Measurements from ENCODE around the gene KIF21A. TPM values are rescaled to one million over a fixed set of nuclear protein-coding genes. Genes with fewer than 3 reads are reported as not detected.

KIF21A gene
- total RNA-seq, 1 donor: 4.3 TPM

GRCh38 chr12:39427360-39427808 is 15.5 kb downstream of the KIF21A start:
- H3K4me1 ChIP-seq (ENCODE audit: insufficient read depth, low read length): no peaks in the 10 kb centered on the region
- no peak overlapping the region for H3K4me2 ChIP-seq (ENCODE audit: insufficient read depth, low read length)
- no peak overlapping the region for H3K27ac ChIP-seq (ENCODE audit: low read depth, low read length)
- H4K20me1 ChIP-seq (ENCODE audit: insufficient read depth, low read length): no peaks in the 10 kb centered on the region
- H3K79me2 ChIP-seq (ENCODE audit: insufficient read depth, low read length): no peaks in the 10 kb centered on the region
- no peaks in the 10 kb centered on the region for H3K9me3 ChIP-seq (ENCODE audit: low read depth, low read length)
- no peak for TF ChIP-seq CTCF (IDR thresholded peaks at IDR 0.05; ENCODE audit: extremely low read depth, low read depth, low read length)
- no peak overlapping the region for H3K4me3 ChIP-seq (ENCODE audit: insufficient read depth, low read length)
- H2AFZ ChIP-seq (ENCODE audit: low read length): no peak overlapping the region
- H3K36me3 ChIP-seq (ENCODE audit: insufficient read depth, low read length): no peaks in the 10 kb centered on the region
- no peaks in the 10 kb centered on the region for H3K27me3 ChIP-seq (ENCODE audit: insufficient read depth, low read length)
- no peak for DNase-seq (ENCODE audit: insufficient read length, low spot score, missing footprints)

DNA sequence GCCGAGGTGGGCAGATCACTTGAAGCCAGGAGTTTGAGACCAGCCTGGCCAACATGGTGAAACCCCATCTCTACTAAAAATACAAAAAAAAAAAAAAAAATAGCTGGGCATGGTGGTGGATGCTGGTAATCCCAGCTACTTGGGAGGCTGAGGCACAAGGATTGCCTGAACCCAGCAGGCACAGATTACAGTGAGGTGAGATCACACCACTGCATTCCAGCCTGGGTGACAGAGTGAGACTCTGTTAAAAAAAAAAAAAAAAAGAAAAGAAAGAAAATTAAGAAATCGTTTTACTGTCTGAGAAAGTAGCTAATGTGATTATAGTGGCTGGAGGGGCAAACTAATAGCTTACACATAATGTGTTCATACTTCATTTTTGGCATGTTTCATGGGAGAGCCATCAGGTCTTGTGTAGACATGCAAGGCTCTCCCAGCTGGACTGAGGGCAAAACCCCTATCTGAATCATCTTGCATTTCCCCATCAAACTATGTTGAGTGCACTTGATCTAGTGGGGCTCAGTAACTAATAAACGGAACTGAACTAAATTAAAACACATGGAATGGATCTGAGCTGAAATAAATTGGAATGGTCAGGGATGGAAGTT is 16.2 kb downstream of the KIF21A start:
- Histone ChIP-seq H3K27me3 (ENCODE audit: insufficient read depth, low read length) (no peaks in the 10 kb centered on the region), H3K4me3 (ENCODE audit: insufficient read depth, low read length) (no peak overlapping the region), H3K79me2 (ENCODE audit: insufficient read depth, low read length) (no peaks in the 10 kb centered on the region), H2AFZ (ENCODE audit: low read length) (no peak overlapping the region), H3K27ac (ENCODE audit: low read depth, low read length) (no peak overlapping the region), H3K4me2 (ENCODE audit: insufficient read depth, low read length) (no peak overlapping the region), H3K4me1 (ENCODE audit: insufficient read depth, low read length) (no peaks in the 10 kb centered on the region), H3K9me3 (ENCODE audit: low read depth, low read length) (no peaks in the 10 kb centered on the region), H3K36me3 (ENCODE audit: insufficient read depth, low read length) (no peaks in the 10 kb centered on the region), H4K20me1 (ENCODE audit: insufficient read depth, low read length) (no peaks in the 10 kb centered on the region)
- no peak for DNase-seq (ENCODE audit: insufficient read length, low spot score, missing footprints)
- TF ChIP-seq CTCF (IDR thresholded peaks at IDR 0.05; ENCODE audit: extremely low read depth, low read depth, low read length): no peak

DNA sequence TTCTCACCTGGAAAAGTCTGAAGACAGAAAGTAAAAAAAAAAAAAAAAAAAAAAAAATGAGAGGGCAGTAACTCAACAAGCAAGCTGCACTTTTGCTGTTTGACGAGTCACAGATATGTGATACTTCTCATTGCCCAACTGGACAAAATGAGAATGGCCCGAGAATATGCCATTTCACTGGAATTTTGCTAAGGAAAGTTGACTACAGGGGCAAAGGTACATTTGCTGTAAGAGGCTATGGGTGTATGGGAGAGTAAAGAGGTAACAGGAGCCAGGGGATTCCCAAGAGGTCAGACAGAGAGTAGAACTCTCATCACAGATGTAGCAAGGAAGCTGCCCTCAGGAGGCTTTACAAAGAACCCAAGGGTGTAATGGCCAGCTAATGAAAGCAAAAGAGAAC is 22.9 kb downstream of the KIF21A start:
- Histone ChIP-seq H3K4me1 (ENCODE audit: insufficient read depth, low read length) (no peaks in the 10 kb centered on the region), H4K20me1 (ENCODE audit: insufficient read depth, low read length) (no peaks in the 10 kb centered on the region), H3K27ac (ENCODE audit: low read depth, low read length) (no peak overlapping the region), H3K9me3 (ENCODE audit: low read depth, low read length) (no peaks in the 10 kb centered on the region), H2AFZ (ENCODE audit: low read length) (no peak overlapping the region), H3K27me3 (ENCODE audit: insufficient read depth, low read length) (no peaks in the 10 kb centered on the region), H3K36me3 (ENCODE audit: insufficient read depth, low read length) (no peaks in the 10 kb centered on the region), H3K4me2 (ENCODE audit: insufficient read depth, low read length) (no peak overlapping the region), H3K79me2 (ENCODE audit: insufficient read depth, low read length) (no peaks in the 10 kb centered on the region), H3K4me3 (ENCODE audit: insufficient read depth, low read length) (no peak overlapping the region)
- no peak for DNase-seq (ENCODE audit: insufficient read length, low spot score, missing footprints)
- TF ChIP-seq CTCF (IDR thresholded peaks at IDR 0.05; ENCODE audit: extremely low read depth, low read depth, low read length): no peak

DNA sequence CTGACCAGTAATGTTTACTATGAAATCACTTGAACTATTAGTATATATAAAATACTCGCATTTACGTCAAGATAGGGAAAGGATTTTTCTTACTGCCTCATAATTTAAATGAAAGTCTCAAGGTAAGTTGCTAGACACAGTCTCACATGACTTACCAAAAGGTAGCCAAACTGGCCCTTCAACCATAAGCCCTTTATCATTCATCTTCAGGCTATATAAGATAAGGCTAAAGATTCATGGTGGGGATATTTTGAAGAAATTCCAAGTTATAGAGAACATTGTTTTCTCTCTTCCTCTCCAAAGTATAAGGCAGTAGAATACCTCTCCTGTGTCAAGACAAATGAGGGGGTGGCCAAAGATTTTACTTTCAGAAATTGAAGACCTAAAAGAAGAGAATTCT is 23.4 kb downstream of the KIF21A start:
- no peak overlapping the region for H3K27ac ChIP-seq (ENCODE audit: low read depth, low read length)

More for the DNA sequence above, 23.4 kb downstream of the KIF21A start:
- no peak for TF ChIP-seq CTCF (IDR thresholded peaks at IDR 0.05; ENCODE audit: extremely low read depth, low read depth, low read length)
- Histone ChIP-seq H3K4me3 (ENCODE audit: insufficient read depth, low read length) (no peak overlapping the region), H3K27me3 (ENCODE audit: insufficient read depth, low read length) (no peaks in the 10 kb centered on the region), H3K36me3 (ENCODE audit: insufficient read depth, low read length) (no peaks in the 10 kb centered on the region), H3K9me3 (ENCODE audit: low read depth, low read length) (no peaks in the 10 kb centered on the region), H3K4me2 (ENCODE audit: insufficient read depth, low read length) (no peak overlapping the region), H4K20me1 (ENCODE audit: insufficient read depth, low read length) (no peaks in the 10 kb centered on the region), H3K79me2 (ENCODE audit: insufficient read depth, low read length) (no peaks in the 10 kb centered on the region), H3K4me1 (ENCODE audit: insufficient read depth, low read length) (no peaks in the 10 kb centered on the region), H2AFZ (ENCODE audit: low read length) (no peak overlapping the region)
- DNase-seq (ENCODE audit: insufficient read length, low spot score, missing footprints): no peak

Measured in osteoblast (primary cell).